Esophagus mucosa (tissue), 1 donor: ENCODE results near the gene TBX10. TPM values are rescaled to one million over a fixed set of nuclear protein-coding genes. Genes with fewer than 3 reads are reported as not detected.
"Not testable (repeated sequence)": the region's sequence is repeated elsewhere in the genome, so short reads cannot be mapped to it uniquely, and the experiment has no call there.

Experiments used
- ATAC-seq: fragments of 200-7000 bp; cut with Tn5 transposase; one replicate; pipeline ENCODE4 v1.9.1; 2020
- total RNA-seq: library from RNA; stranded (reverse); gene quantifications from one replicate; pipeline ENCODE4 v1.2.4, GENCODE V29; 2023
- donor health status: DM: yes; HTN: yes; CAD: no.

TBX10 gene
- not detected for total RNA-seq

DNA sequence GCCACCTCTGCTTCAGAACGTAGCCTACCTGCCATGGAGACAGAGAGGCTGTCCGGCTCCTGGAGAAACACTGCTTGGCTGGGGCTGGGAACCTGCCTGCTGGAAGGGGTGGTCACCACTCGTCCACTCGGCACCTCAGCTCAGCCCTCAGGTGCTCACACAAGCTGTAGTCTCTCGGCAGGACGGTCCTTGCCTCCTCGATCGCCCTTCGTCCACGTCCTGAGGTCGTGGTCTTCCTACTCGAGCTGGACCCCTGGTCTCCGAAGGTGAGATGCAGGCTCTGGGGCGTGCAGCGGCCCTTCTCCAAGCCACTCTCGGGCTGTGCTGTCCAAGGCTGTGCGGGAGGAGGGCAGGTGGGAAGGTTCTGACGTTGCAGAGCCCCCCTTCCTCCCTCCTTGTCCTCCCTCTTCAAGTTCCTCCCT lies at the start of gene TBX10:
Gene TBX10, minus strand, starts transcription at position 326 of the 422 bp plus-strand sequence. Its CDS starts 291 bp downstream, at position 35.
- ATAC-seq: no peak

DNA sequence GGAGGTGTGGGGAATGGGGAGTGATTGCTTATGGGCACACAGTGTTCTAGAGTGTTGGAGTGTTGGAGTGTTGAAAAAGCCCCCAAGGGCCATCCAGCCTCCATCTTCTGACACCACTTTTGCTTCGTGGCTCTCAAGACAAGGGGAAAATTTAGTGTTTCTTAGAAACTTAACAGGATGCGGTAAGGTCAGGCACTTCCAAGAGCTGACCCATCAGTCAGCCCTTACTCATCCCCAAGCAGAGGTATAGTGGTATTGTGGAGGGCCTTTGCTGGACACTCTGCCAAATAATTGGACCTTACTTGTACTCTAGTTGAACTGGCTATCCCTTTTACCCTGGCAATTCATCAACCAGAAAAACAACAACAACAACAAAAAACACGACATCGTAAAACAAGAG lies 49.6 kb upstream of the TBX10 start:
- no peak for ATAC-seq

DNA sequence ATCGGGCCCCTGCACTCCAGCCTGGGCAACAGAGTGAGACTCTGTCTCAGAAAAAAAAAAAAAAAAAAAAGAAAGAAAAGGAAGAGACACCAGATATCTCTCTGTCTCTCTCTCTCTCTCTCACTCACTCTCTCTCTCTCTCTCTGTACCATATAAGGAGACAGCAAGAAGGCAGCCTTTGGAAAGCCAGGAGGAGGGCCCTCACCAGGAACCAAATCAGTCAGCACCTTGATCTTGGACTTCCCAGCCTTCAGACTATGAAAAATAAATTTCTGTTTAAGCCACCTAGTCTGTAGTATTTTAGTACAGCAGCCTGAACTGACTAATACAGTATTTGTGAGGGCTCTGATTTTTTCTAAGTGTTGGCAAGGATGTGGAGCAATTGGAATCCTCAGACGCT lies 48.4 kb upstream of the TBX10 start:
- ATAC-seq: no peak

DNA sequence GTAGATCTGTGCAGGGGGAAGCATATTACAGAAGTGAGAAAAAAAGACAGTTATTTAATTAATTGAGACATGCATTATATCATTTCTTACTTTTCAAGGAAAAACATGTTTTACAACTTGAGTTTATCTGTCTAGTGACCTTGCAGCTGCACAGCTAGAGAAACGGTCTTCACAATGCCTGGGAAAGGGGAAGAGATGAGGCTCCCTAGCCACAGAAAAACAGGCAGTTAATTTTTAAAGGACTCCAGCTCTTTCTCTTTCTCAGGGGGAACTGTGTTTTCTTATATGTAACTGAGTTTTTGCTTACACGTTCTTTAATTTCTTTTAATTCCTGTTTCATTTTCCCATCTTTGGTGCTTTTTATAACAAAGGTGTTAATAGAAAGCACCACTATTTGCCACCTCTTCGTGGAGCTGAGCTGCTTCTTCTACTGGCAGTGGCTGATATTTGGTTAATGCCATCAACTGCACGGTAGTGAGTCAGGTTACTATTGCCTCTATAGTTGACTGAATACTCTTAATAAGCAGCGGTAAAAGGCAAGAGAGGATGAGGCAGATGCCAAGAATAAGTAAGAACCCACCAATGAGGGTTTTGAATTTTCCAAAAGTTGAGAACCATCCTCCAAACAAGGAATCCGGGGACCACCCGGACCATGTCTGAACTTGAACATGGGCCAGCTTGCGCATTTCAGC lies 46.2 kb upstream of the TBX10 start:
- ATAC-seq: not testable (repeated sequence)

DNA sequence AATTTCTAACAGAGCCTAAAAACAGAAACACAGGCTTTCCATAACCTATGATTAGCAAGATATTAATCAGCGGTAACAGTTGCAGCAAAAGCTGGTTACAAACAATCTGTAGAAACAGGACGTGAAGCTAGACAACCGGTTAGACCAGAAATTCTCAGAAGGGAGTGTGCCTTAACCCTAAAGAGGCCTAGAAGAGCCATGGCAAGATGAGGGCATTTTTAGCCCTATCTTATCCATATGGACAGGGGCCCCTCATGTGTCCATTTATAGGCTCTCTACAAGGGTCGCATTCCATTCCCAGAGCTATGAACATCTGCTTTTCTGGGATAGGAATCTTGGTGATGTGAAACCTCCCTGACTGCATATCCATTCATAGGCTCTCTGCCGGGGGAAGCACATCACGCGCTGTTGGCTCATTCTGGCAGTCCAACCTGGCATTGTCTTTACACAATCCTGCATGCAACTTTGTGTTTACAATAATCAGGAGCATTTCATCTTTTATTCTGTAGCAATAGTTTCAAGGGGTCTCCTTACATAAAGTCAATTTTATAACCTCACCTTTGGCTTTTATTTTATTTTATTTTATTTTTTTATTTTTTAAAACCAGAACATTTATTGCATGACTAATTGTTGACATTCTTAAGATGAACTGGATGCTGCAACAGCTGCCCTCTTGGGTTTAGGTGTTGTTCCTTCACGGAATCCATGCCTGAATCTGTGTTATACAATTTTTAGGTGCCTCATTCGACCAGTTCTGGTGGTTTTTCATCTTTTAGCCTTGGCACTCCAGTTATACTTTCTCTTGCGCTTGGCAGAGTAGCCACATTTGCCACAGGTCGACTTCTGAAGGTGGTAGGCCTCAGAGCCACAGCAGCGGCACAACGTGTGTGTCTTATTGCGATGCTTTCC lies 42.8 kb upstream of the TBX10 start:
- ATAC-seq: peak; percentile 67

DNA sequence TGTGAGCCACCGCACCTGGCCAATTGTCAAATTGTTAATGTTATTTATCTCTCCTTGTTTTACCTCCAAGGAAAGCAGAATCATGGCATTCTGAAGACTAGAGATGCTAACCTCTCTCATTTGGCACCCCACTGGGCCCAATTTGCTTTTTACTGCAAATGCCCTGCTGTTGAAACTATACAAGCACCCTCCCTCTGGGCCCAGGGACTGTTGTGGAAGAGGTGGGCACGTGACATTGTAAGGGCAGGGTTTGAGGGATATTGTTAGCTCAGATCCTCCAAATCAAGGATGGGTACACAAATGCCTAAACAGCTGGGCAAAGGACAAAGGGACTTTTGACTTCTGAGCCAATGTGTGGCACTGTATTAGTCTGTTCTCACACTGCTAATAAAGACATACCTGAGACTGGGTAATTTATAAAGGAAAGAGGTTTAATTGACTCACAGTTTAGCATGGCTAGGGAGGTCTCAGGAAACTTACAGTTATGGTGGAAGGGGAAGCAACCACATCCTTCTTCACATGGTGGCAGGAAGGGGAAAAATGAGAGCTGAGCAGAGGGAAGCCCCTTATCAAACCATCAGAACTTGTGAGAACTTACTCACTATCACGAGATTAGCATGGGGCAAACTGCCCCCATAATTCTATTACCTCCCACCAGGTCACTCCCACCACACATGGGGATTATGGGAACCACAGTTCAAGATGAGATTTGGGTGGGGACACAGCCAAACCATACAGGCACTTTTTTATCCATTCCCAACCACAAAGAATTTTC lies 41.3 kb upstream of the TBX10 start:
- ATAC-seq: no peak

DNA sequence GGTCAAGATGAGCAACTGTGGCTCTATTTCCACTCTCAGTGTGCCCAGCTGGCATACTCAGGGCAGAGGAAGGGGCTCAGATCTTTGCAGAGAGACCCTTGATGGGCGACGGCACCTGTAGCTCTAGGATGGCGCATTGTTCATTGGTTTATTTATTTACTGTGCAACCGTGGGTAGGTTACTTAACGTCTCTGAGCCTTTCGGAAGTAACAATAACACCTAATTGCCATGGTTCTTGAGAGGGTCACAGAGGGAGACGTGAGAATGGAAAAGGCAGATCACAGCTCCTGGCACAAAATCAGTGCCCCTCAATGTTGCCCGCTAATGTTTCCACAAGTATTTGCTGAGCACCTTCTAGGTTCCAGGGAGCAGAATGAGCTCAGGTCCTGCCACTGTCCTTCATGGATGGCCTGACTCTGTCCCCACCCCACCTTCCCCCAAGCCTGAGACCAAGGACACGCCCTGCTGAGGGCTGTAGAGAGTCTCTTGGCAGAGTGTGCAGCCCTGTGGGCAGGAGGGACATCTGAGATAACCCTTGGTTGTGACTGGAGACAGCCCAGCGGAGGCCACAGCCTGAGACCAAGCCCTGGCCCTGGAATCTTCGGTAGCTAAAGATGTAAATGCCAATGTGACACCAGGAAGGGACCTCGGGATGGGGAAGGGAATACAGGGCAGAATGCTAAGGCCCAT lies 35.6 kb upstream of the TBX10 start:
- ATAC-seq: peak; percentile 4

DNA sequence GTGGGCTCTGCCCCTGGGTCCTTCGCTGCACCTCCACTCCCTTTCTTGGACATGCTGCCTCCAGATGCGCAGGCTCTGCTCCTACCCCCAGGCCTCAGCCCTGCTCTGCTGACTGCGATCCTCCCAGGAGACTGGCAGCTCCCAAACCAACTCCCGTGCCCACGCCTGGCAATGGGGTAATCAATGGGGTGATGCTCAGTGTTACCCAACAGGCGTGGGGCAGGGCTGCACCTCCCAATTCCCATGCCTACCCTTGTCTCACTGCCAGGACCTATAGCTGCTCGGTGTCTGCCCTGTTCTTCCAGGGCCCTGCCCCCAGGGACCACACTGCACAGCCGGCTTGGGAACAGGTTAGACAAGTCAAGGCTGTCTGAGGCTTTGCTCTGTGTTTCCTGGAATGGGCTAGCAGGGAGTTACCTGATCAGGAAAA lies 34.9 kb upstream of the TBX10 start, which contains the start of gene ALDH3B2:
Gene ALDH3B2, minus strand, starts transcription at position 182 of the 430 bp plus-strand sequence. CDS start 7,688 bp downstream, outside the sequence.
- peak; percentile 99 for ATAC-seq

DNA sequence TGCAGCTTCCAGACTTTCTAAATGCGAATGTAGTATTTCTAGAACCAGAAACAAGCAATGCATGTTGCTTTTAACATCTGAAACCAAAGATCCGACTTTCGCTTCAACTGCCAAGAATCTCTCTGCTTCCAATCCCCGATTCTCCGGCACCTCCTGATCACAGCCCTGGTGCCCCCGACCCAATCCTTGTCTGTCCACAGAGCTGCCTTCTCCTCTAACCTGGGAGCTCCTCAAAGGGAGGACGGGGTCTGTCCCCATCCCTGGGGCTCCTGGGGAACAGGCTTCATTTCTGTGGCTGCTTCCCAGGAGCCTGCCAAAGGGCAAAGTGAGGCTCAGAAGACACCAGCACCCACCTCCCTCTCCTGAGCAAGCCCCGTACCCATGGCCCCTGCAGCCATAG lies 34.3 kb upstream of the TBX10 start:
- peak; percentile 2 for ATAC-seq

DNA sequence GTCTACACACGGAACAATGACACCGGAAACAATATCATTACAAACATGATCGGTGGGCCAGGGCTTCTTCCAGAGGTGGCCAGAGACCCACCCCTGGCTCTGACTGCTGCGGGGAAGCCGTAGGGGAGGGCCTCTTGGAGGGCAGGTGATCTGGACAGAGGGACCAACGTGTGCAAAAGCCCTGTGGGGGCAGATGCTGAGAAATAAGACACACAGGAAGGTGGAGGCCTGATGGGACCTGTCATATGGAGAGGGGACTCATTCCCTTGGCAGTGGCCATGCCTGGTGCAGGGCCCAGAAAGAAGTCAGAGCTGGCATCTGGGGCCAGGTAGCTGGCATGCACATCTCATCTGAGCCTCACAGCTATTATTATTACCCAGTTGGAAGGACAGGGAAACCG lies 33.8 kb upstream of the TBX10 start:
- ATAC-seq: peak; percentile 2

DNA sequence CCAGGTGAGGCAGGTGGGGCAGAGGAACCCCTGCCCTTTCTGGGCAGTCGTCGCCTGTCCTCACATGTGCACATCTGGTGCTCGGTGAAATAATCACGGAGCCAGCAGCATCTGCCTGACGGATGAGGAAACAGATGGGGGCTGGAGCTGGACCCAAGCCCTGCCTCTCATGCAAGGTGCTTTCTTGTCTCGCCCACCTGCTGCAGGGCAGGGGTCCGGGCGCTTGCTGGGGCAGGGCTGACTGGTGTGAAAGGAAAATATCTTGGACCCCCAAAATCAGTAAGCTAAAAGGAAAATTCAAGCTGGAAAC lies 31.6 kb upstream of the TBX10 start:
- ATAC-seq: no peak

DNA sequence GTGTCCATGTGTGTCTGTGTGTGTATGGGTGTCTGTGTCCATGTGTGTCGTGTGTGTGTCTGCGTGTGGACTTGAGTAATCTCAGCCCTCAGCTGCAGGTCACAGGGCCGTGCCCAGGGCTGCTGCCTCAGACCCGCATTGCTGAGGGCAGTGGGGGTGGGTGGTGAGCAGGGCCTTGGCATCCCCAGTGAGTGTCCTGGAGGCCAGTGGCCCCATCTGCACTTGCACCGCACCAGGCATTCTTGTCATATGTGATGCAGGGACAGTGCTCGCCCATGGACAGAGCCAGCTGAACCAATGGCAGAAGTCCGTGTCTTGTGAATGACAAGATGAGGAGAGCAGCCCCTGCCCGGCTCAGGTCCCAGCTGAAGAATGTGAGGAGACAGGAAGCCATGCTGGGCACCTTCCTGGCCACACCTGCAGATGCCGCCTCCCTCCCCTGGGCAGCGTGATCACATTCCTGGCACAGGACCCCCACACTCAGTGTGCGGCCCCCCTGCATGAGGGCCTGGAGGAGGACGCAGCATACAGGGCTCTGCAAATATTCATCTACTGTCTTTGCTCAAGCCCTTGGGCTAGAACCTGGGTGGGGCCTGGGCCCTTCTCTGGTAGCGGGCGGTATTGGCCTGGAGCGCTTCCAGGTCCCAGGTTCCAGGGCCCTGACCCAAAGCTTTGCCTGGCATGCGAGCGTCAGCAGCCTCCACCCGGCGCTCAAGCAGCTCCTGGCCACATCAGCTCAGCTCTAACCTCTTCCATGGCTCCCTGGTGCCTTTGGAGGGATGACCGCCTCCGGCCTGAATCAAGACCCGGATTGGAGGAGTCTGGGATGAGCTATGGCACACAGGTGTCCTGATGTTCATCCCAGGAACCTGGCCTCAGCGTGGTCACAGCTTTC lies 31.0 kb upstream of the TBX10 start:
- ATAC-seq: no peak

DNA sequence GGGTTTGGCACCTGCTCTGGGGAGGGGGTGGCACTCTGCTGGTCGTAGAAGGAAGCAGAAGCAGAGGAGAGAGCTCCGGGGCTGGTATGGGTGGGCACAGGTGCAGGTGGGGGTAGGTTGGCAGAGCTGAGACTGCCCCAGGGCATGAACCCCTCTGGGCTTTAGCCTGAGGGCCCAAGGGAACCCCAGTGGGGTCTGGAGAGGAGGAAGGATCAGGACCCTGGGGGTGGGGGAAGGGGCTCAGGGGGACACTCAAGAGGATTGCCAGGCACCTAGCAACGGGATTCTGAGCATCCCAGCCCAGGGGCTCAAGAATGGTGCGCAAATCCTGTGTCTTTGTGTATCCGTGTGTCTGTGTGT lies 28.6 kb upstream of the TBX10 start:
- no peak for ATAC-seq

DNA sequence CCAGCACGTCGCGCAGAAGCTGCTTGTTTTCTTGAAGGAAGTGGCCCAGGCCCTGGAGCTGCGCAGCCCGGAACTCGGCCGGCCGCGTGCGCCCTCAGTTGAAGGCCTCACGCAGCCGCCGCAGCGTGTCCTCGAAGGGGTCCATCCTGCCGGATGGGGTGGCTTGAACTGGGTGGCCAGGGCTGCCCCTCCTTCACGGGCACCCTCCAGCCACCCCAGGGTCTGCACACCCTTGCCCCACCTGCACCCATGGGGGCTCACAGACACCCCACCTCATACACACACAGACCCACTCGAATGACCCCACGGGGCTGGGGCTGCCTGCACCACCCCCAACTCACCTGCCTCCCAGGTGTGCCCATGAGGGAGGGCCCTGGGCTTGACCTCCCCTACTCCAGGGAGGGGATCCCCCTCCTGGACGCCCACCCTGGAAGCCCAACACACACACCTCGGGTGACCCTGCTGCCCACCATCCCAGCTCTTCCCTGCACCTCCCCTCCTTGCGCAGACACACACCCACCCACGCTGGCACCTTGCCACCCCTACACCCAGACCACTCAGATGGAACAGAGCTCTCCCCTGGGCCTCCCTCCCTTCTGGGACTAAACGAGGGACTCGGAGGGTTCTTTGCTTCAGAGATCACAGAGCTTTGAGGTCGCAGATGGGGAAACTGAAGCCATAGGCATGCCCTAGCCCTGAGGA lies 28.1 kb upstream of the TBX10 start:
- ATAC-seq: peak; percentile 13

DNA sequence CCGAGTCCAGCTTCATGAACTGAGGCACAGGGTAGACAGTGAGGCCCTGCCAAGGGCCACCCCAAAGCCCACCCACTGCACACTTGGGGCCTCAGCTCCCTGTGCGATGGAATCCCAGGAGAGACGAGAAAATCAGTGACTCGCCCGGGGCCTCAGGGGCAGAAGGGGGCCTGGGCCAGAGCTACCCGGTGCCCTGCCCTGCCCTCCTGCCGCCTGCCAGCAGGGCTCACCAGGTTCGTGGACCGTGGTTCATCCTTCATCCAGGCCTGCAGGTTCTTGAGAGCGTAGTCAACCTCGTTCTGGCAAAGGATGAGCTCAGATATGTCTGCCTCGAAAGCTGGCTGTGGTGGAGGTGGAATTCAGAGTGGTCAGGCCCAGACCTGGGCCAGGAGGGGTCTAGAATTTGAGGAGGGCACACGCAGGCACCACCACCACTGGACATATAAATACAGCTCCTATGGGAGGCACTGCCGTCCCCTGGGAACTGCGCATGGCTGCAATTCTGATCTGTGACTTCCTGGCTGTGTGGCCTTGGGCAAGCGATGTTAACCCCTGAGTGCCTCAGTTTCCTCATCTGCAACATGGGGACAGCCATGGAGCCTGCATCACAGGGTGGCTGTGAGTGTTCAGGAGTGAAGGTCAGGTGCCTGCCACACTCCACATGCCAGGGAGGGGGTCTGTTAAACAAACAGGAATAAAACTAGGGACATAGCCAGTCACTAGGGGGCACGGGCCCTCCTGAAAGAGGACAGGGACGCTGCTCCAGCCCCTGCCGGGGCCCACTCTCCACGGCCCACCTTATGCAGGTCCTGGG lies 27.3 kb upstream of the TBX10 start:
- ATAC-seq: no peak

DNA sequence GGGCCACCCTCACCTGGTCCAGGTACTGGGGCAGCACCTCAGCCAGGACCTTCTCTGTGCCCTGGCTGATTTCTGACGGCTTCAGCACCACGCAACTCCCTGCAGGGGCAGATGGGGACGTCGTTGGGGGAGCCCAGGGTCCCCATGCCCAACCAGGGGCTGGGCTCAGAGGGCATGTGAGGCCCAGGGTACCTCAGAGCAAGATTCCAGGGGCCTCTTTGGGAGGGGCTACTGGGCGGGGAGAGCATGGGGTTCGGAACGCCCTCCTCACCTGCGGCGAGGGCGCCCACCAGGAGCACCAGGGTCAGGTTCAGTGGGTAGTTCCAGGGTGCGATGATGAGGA lies 26.7 kb upstream of the TBX10 start:
- ATAC-seq: no peak

DNA sequence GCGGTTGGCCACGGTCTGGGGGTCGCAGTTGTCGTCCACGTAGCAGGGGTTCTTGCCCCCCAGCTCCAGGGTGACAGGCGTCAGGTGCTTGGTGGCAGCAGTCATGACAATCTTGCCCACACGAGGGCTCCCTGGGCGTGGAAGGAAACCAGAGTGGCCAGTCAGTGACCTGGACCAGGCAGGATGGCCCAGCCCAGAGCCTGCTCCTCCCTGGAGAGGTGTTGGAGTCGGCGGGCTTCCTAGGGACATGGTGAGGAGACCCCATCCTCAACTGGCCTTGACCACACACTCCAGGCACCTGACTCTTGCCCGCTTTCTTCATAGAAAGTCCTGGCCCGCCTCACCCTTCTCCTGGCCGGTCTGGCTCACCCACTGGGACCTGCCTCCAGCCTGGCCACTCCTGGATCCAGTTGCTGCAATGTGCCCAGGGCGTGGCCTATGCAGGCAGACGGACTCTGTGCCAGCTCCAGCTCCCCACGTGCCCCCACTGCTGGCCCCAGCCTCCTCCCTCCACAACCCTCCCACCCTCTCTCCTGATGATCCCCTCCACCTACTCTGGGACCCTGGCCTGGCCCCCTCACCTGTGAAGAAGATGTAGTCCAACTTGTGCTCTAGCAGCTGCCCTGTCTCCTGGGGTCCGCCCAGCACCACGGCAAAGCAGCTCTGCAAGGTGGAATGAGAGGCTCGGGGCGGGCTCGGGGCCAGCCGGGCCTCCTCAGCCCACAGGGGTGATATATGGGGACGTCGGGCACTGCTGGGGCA lies 26.2 kb upstream of the TBX10 start:
- ATAC-seq: peak; percentile 41

DNA sequence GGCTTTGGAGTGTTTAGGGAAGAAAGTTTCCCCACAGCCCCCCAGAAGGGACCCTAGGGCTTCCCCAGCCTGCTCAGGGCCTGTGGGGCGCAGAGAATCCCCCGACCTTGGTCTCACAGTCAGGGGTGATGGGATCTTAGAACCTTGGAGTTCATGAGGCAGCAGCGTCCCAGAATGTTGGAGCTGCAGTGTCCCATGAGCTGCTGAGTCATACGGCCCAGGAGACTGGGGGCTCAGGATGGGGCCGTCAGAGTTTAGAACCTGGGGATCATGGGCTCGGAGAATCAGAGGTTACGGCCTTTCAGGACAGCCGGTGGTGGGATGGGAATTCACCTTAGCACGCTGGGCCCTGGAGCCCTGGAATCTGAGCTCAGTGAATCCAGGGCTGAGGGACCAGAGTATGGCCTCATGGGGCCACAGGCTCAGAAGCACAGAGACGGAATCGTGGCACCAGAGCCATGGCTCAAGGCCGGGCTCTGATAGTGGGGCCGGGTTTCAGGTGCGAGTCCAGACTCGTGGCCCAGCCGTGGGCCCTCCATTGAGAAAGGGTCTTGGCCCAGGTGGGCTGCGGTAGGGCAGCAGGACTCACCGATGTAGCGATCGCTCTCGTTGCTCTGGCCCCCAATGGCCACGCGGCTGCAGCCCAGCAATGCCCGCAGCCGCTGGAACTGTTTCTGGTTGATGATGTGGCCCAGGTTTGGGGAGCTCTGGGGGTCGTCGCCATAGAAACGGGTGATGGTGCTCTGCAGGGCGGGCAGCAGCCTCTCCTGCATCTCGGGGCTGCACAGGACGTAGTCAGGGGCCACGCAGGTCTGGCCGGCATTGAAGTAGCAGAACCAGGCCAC lies 25.4 kb upstream of the TBX10 start:
- ATAC-seq: no peak
